Effector memory CD4-positive, alpha-beta T cell (primary cell): ENCODE data around the gene MSRB2.

Source experiments
- DNase-seq, 3 donors: peaks; one replicate each; pipeline ENCODE4 v3.0.0-alpha.2; 2020
- H3K27ac ChIP-seq: 2 replicates; pipeline ENCODE4 v1.7.0; 2013; ENCODE audit warnings: mild to moderate bottlenecking, low read length, moderate library complexity; ENCODE audit not compliant: insufficient read depth, poor library complexity, severe bottlenecking
- H3K27me3 ChIP-seq: replicated peaks from 2 replicates; pipeline ENCODE4 v1.7.0; 2013; ENCODE audit warnings: mild to moderate bottlenecking, low read length; ENCODE audit not compliant: insufficient read depth, control insufficient read depth, poor library complexity, severe bottlenecking
- H3K36me3 ChIP-seq: 2 replicates; pipeline ENCODE4 v1.7.0; 2013; ENCODE audit warnings: mild to moderate bottlenecking, low read length, moderate library complexity; ENCODE audit not compliant: control insufficient read depth, insufficient read depth
- H3K4me1 ChIP-seq: 2 replicates; pipeline ENCODE4 v1.7.0; 2013; ENCODE audit warnings: low read length, mild to moderate bottlenecking; ENCODE audit not compliant: control insufficient read depth, insufficient read depth, poor library complexity, severe bottlenecking
- H3K4me3 ChIP-seq: 2 replicates; pipeline ENCODE4 v1.7.0; 2013; ENCODE audit warnings: low read length, low read depth, mild to moderate bottlenecking; ENCODE audit not compliant: insufficient read depth, poor library complexity, severe bottlenecking
- H3K9me3 ChIP-seq: 2 replicates; pipeline ENCODE4 v1.7.0; 2013; ENCODE audit warnings: mild to moderate bottlenecking, low read length, moderate library complexity; ENCODE audit not compliant: control insufficient read depth

The MSRB2 gene

GRCh38 chr10:23171232-23171876 lies 76.0 kb downstream of the MSRB2 start:
- H3K27ac ChIP-seq, result no peak overlapping the region
- H3K36me3 ChIP-seq, result no peaks in the 10 kb centered on the region
- no peak overlapping the region for H3K4me3 ChIP-seq
- H3K4me1 ChIP-seq, result no peaks in the 10 kb centered on the region
- no peaks in the 10 kb centered on the region for H3K9me3 ChIP-seq
- no peak for DNase-seq
- H3K27me3 ChIP-seq, result peaks cover 11% of the 10 kb centered on the region
